ENCODE data around the gene ADAM12. TPM values are rescaled to one million over a fixed set of nuclear protein-coding genes. Genes with fewer than 3 reads are reported as not detected.

ADAM12 gene, protein sequence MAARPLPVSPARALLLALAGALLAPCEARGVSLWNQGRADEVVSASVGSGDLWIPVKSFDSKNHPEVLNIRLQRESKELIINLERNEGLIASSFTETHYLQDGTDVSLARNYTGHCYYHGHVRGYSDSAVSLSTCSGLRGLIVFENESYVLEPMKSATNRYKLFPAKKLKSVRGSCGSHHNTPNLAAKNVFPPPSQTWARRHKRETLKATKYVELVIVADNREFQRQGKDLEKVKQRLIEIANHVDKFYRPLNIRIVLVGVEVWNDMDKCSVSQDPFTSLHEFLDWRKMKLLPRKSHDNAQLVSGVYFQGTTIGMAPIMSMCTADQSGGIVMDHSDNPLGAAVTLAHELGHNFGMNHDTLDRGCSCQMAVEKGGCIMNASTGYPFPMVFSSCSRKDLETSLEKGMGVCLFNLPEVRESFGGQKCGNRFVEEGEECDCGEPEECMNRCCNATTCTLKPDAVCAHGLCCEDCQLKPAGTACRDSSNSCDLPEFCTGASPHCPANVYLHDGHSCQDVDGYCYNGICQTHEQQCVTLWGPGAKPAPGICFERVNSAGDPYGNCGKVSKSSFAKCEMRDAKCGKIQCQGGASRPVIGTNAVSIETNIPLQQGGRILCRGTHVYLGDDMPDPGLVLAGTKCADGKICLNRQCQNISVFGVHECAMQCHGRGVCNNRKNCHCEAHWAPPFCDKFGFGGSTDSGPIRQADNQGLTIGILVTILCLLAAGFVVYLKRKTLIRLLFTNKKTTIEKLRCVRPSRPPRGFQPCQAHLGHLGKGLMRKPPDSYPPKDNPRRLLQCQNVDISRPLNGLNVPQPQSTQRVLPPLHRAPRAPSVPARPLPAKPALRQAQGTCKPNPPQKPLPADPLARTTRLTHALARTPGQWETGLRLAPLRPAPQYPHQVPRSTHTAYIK
- total RNA-seq, result 81.4 and 82.4 TPM in 2 replicates
- long read RNA-seq, partial matches to known transcripts, result 15 of 37 reads
- long read RNA-seq, other reads (novel, unspliced or antisense), result 22 of 37 reads

DNA sequence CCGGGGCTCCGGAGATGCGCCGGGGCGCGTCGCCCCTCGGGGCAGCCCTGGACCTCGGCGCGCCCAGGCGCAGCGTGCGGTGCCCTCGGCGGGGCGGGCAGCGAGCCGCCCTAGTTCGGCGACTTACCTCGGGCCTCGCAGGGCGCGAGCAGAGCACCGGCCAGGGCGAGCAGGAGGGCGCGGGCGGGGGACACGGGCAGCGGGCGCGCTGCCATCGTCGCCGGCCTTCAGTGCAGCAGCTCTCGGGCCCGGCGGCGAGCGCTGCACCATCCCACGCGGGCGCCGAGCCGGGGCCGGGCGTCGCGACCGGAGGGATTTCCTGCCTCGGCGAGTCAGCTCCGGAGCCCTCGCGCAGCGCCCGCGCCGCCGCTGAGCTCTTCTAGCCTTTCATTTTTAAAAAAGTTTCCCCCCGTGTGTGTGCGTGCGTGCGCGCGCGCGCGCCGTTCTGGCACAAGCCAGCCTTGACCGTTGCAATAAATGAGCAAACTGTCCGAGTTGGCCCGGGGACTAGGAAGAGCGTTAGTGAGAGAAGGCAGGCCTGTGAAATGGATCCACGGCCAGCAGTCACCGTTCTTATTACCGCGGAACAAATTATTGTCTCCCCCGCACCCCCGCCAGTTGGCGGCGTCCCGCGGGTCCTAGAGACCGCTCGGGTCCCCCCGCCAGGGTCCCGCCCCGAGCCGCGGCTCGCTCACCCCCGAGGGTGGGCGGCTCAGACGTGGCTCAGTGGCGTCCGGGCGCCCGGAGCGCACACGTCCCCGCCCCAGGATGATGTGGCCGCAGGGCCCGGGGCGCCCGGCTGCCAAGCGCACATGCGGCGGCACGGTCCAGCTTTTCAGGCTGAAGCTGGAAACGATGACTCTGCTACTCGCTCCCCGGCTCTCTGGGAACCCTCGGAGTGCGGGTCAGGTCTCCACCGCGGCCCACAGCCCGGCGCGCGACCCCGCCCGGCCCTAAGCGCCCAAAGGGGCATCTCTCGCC, at the start of gene ADAM12:
Gene ADAM12, minus strand, starts transcription at position 547 of the 981 bp plus-strand sequence. Its CDS starts 332 bp downstream, at position 215.
- peak within 1 kb of the TSS; percentile 96 for H3K27ac Mint-ChIP-seq (ENCODE audit: unreplicated experiment)
- TF ChIP-seq, protein P1, sequence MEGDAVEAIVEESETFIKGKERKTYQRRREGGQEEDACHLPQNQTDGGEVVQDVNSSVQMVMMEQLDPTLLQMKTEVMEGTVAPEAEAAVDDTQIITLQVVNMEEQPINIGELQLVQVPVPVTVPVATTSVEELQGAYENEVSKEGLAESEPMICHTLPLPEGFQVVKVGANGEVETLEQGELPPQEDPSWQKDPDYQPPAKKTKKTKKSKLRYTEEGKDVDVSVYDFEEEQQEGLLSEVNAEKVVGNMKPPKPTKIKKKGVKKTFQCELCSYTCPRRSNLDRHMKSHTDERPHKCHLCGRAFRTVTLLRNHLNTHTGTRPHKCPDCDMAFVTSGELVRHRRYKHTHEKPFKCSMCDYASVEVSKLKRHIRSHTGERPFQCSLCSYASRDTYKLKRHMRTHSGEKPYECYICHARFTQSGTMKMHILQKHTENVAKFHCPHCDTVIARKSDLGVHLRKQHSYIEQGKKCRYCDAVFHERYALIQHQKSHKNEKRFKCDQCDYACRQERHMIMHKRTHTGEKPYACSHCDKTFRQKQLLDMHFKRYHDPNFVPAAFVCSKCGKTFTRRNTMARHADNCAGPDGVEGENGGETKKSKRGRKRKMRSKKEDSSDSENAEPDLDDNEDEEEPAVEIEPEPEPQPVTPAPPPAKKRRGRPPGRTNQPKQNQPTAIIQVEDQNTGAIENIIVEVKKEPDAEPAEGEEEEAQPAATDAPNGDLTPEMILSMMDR (conservative IDR thresholded peaks at IDR 0.05), result no peak
- DNase-seq (ENCODE audit: low read depth, low spot score), result peak; percentile 33
- H3K36me3 Mint-ChIP-seq (ENCODE audit: low read depth), result peaks cover 19% of the 10 kb centered on the region
- H3K4me3 Mint-ChIP-seq, result peak within 1 kb of the TSS; percentile 97
- peaks cover 27% of the 10 kb centered on the region for H3K27me3 Mint-ChIP-seq (ENCODE audit: low read depth)
- peaks cover 66% of the 10 kb centered on the region for H3K4me1 Mint-ChIP-seq
- peaks cover 10% of the 10 kb centered on the region for H3K9me3 Mint-ChIP-seq

DNA sequence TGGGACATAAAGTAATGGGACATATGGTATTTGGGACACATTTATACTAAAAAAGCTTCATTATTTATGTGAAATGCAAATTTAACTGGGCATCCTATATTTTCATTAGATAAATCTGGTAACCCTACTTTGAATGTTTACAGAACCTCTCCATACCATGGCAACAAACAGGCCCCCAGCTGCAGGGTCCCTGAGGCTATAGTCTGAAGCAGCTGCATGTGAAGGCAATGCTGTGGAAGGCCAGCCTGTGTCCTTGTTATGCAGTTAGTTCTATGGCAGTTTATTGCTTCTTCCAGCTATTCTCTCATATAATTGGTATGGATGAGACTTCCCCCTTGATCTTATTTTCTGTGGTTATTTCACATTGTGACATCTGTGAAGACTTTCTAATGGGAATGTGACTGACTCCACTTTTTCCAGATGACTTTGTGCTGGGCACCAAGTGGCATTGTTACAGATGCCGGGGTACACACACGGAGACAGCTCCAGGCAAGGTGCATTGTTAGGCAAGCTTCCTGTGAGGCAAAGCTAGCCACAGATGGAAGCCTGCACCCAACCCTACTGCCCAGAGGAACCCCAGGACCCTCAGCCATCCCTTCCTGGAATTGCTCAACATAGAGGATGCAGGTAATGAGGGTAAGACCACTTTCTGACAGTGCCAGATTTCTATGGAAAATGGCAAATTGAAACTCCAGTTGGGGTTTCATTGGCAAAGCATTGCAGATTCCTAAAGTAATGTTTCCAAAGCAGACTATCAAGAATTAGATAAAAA, 49.5 kb upstream of the ADAM12 start:
- DNase-seq (ENCODE audit: low read depth, low spot score), result no peak
- TF ChIP-seq, protein P1 (conservative IDR thresholded peaks at IDR 0.05), result no peak
- H3K36me3 Mint-ChIP-seq (ENCODE audit: low read depth), result peaks cover 2% of the 10 kb centered on the region
- no peak overlapping the region for H3K4me3 Mint-ChIP-seq
- H3K27me3 Mint-ChIP-seq (ENCODE audit: low read depth), result no peaks in the 10 kb centered on the region
- no peak overlapping the region for H3K27ac Mint-ChIP-seq (ENCODE audit: unreplicated experiment)
- H3K9me3 Mint-ChIP-seq, result peaks cover 7% of the 10 kb centered on the region
- peaks cover 4% of the 10 kb centered on the region for H3K4me1 Mint-ChIP-seq

DNA sequence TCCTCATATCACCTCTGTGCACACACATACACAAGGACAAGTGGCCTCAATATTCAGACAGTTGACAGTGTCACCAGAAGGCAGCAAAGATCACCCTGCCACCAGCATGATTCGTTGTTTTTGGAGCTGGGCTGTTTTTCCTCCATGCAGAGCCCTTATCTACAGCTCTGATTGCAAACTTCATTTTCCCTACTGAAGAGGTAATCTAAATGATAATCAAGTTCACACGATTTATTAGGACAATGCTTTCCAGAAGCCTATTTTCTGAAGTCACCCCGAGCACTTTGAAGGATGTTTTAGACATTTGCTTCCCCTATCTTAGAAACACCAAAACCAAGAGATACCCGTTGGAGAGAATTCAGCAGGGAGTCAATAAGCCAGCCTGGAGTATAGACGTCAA, 46.0 kb upstream of the ADAM12 start:
- TF ChIP-seq, protein P1 (conservative IDR thresholded peaks at IDR 0.05), result no peak
- H3K27ac Mint-ChIP-seq (ENCODE audit: unreplicated experiment), result no peak overlapping the region
- no peak overlapping the region for H3K4me3 Mint-ChIP-seq
- no peaks in the 10 kb centered on the region for H3K27me3 Mint-ChIP-seq (ENCODE audit: low read depth)
- DNase-seq (ENCODE audit: low read depth, low spot score), result no peak
- H3K9me3 Mint-ChIP-seq, result peaks cover 2% of the 10 kb centered on the region
- no peaks in the 10 kb centered on the region for H3K36me3 Mint-ChIP-seq (ENCODE audit: low read depth)
- peaks cover 4% of the 10 kb centered on the region for H3K4me1 Mint-ChIP-seq

DNA sequence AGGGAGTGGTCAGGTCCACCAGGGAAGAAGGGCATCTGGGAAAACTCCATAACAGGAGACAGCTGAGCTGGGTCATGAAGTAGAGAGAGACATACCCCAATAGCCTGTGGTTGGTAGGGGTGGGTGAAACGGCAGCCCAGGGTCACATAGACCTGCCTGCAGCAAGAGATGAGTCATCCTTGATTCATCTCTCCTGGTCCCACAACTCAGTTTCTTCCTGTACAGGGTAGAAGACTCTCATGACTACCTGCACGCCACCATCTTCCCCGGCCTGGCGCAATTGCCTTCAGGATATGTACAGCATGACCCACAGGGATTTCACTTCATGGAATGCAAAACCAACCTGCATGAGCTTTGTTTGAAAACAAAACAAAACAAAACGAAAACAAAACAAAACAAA, 45.1 kb upstream of the ADAM12 start:
- no peak for DNase-seq (ENCODE audit: low read depth, low spot score)
- Mint-ChIP-seq H3K9me3 (peaks cover 2% of the 10 kb centered on the region), H3K36me3 (ENCODE audit: low read depth) (no peaks in the 10 kb centered on the region), H3K27ac (ENCODE audit: unreplicated experiment) (peak overlapping the region; percentile 51), H3K4me3 (no peak overlapping the region), H3K27me3 (ENCODE audit: low read depth) (no peaks in the 10 kb centered on the region), H3K4me1 (peaks cover 4% of the 10 kb centered on the region)
- TF ChIP-seq, protein P1 (conservative IDR thresholded peaks at IDR 0.05), result no peak

Data from neural crest cell (in vitro differentiated cells).